Astrocyte of the cerebellum (primary cell): Measurements from ENCODE around the gene XYLT1.

Experiments
- DNase-seq: peaks from one replicate; pipeline ENCODE4 v3.0.0-alpha.2; 2011; ENCODE audit warnings: low read depth
- H3K4me3 ChIP-seq: 2 replicates; pipeline ENCODE4 v1.5.1; 2011; ENCODE audit warnings: mild to moderate bottlenecking, low read depth, low read length, moderate library complexity
- in situ Hi-C: cut with HindIII; loops from 2 replicates; pipeline ENCODE4 v1.10.0; 2017; ENCODE audit warnings: low sequenced_read_pairs
- TF ChIP-seq, protein P1 (sequence below): IDR thresholded peaks from 2 replicates; pipeline ENCODE4 v1.5.1; 2012; ENCODE audit warnings: low read length, low read depth, moderate library complexity, mild to moderate bottlenecking; ENCODE audit errors: missing control alignments

XYLT1 gene

GRCh38 chr16:17343728-17344127 lies 127.0 kb downstream of the XYLT1 start:
- in situ Hi-C loops = no loop called here
- H3K4me3 ChIP-seq = no peak overlapping the region
- TF ChIP-seq, protein P1, sequence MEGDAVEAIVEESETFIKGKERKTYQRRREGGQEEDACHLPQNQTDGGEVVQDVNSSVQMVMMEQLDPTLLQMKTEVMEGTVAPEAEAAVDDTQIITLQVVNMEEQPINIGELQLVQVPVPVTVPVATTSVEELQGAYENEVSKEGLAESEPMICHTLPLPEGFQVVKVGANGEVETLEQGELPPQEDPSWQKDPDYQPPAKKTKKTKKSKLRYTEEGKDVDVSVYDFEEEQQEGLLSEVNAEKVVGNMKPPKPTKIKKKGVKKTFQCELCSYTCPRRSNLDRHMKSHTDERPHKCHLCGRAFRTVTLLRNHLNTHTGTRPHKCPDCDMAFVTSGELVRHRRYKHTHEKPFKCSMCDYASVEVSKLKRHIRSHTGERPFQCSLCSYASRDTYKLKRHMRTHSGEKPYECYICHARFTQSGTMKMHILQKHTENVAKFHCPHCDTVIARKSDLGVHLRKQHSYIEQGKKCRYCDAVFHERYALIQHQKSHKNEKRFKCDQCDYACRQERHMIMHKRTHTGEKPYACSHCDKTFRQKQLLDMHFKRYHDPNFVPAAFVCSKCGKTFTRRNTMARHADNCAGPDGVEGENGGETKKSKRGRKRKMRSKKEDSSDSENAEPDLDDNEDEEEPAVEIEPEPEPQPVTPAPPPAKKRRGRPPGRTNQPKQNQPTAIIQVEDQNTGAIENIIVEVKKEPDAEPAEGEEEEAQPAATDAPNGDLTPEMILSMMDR = no peak
- no peak for DNase-seq

GRCh38 chr16:17343028-17343427 lies 127.7 kb downstream of the XYLT1 start:
- in situ Hi-C loops = no loop called here
- no peak for DNase-seq

DNA sequence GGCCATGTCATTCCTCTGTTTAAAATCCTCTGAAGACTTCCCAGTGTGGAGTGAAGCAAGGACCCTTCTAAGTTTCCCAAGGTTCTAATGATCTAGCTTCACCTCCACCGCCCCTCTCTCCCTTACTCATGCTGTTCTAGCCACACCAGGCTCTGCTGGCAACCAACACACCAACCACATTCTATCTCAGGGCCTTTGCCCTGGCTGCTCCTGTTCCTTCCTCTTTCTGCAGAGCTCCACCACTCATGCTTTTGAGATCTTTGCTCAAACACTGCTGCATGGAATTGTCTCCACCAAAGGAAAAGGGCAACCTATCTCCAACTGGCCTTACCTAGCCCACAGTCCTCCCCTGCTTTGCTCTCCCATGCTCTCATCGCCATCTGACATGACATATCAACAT lies 128.7 kb downstream of the XYLT1 start:
- TF ChIP-seq, protein P1 = no peak
- DNase-seq = no peak
- in situ Hi-C loops = no loop called here

More at GRCh38 chr16:17343028-17343427, 127.7 kb downstream of the XYLT1 start:
- no peak overlapping the region for H3K4me3 ChIP-seq
- TF ChIP-seq, protein P1 = no peak

GRCh38 chr16:17340804-17341203 lies 130.0 kb downstream of the XYLT1 start:
- TF ChIP-seq, protein P1 = no peak
- no peak overlapping the region for H3K4me3 ChIP-seq
- in situ Hi-C loops = no loop called here
- no peak for DNase-seq

More for the DNA sequence above, 128.7 kb downstream of the XYLT1 start:
- no peak overlapping the region for H3K4me3 ChIP-seq

GRCh38 chr16:17339764-17340541 lies 130.8 kb downstream of the XYLT1 start:
- no peak for DNase-seq
- TF ChIP-seq, protein P1 = no peak
- in situ Hi-C loops = no loop called here
- H3K4me3 ChIP-seq = no peak overlapping the region

GRCh38 chr16:17338244-17338643 lies 132.5 kb downstream of the XYLT1 start:
- TF ChIP-seq, protein P1 = no peak
- no peak for DNase-seq
- H3K4me3 ChIP-seq = no peak overlapping the region
- in situ Hi-C loops = no loop called here
